Keratinocyte (primary cell): ENCODE results near the gene PIK3CB. TPM values are rescaled to one million over a fixed set of nuclear protein-coding genes. Genes with fewer than 3 reads are reported as not detected.
"Not testable (repeated sequence)": the region's sequence is repeated elsewhere in the genome, so short reads cannot be mapped to it uniquely, and the experiment has no call there.

Source experiments
- DNase-seq: peaks from one replicate; pipeline ENCODE4 v3.0.0-alpha.2; 2011; ENCODE audit warnings: low read depth, missing footprints, low spot score
- FAIRE-seq: peaks from 2 replicates; lab custom pipeline; 2011; peaks lifted over from hg19 to GRCh38; lab: Jason Lieb, UNC
- H2AFZ ChIP-seq: 2 replicates; pipeline ENCODE4 v1.6.0; 2012; ENCODE audit warnings: low read length, control low read depth, inconsistent platforms; ENCODE audit not compliant: control insufficient read depth
- H3K27ac ChIP-seq: 2 replicates; pipeline ENCODE4 v1.5.1; 2011; ENCODE audit warnings: low read length; ENCODE audit not compliant: control insufficient read depth, insufficient read depth
- H3K27me3 ChIP-seq: 3 replicates; pipeline ENCODE4 v1.6.0; 2011; ENCODE audit warnings: low read length; ENCODE audit not compliant: control insufficient read depth, insufficient read depth; ENCODE audit errors: extremely low read depth
- H3K36me3 ChIP-seq, 2 experiments: 2 replicates in 1 of 2; 3 replicates in 1 of 2; pipeline ENCODE4 v1.5.1; 2011; ENCODE audit warnings: low read length in 2 of 2, mild to moderate bottlenecking in 1 of 2; ENCODE audit not compliant: control insufficient read depth in 2 of 2, insufficient read depth in 2 of 2; ENCODE audit errors: extremely low read depth in 1 of 2
- H3K4me1 ChIP-seq: 3 replicates; pipeline ENCODE4 v1.5.1; 2011; ENCODE audit warnings: low read length; ENCODE audit not compliant: control insufficient read depth, insufficient read depth; ENCODE audit errors: extremely low read depth
- H3K4me2 ChIP-seq: 3 replicates; pipeline ENCODE4 v1.6.0; 2011; ENCODE audit warnings: low read depth, low read length; ENCODE audit not compliant: control insufficient read depth, insufficient read depth; ENCODE audit errors: extremely low read depth
- H3K4me3 ChIP-seq, 3 experiments: fragments of 200-600 bp in 1 of 3; sonication (generic) in 1 of 3; 2 replicates in 2 of 3; 3 replicates in 1 of 3; pipeline ENCODE4 v1.5.1; 2011 to 2016; ENCODE audit warnings: low read length in 3 of 3, mild to moderate bottlenecking in 3 of 3, control low read depth in 2 of 3, inconsistent platforms in 1 of 3, low read depth in 1 of 3, mixed read lengths in 1 of 3, mixed run types in 1 of 3, moderate library complexity in 1 of 3; ENCODE audit not compliant: control insufficient read depth in 2 of 3, insufficient read depth in 2 of 3; ENCODE audit errors: extremely low read depth in 1 of 3
- H3K79me2 ChIP-seq: 2 replicates; pipeline ENCODE4 v1.6.0; 2012; ENCODE audit warnings: low read length; ENCODE audit not compliant: control insufficient read depth, insufficient read depth
- H3K9ac ChIP-seq: 3 replicates; pipeline ENCODE4 v1.6.0; 2011; ENCODE audit warnings: low read length; ENCODE audit not compliant: control insufficient read depth, insufficient read depth; ENCODE audit errors: extremely low read depth
- H3K9me1 ChIP-seq: 3 replicates; pipeline ENCODE4 v1.6.0; 2011; ENCODE audit warnings: low read length; ENCODE audit not compliant: control insufficient read depth, insufficient read depth; ENCODE audit errors: extremely low read depth
- H3K9me3 ChIP-seq: 2 replicates; pipeline ENCODE4 v1.5.1; 2012; ENCODE audit warnings: low read depth, low read length; ENCODE audit not compliant: control insufficient read depth
- H4K20me1 ChIP-seq: 3 replicates; pipeline ENCODE4 v1.6.0; 2011; ENCODE audit warnings: low read length; ENCODE audit not compliant: control insufficient read depth, insufficient read depth; ENCODE audit errors: extremely low read depth
- EZH2 ChIP-seq: IDR thresholded peaks from one replicate; pipeline ENCODE4 v1.6.1; 2012; ENCODE audit warnings: inconsistent platforms, mild to moderate bottlenecking, low read length, moderate library complexity
- dilution Hi-C: fragments of 300-500 bp; cut with MboI; formaldehyde crosslinking; loops from one replicate; pipeline ENCODE4 v1.7.0; 2020; ENCODE audit warnings: low sequenced_read_pairs; ENCODE audit not compliant: extremely low pct_ligation_motif_present
- polyA plus RNA-seq, 5 experiments: library from polyadenylated mRNA; depleted of rRNA in 3 of 5; stranded (reverse) in 3 of 5; stranded (forward) in 1 of 5; unstranded in 1 of 5; fragments of >200 nt; gene quantifications; 1 replicate in 1 of 5; 2 replicates in 3 of 5; 3 replicates in 1 of 5; pipeline versions ENCODE4 v1.2.1 to v1.2.3, GENCODE V29; 2011 to 2012; ENCODE audit warnings: missing spikeins in 2 of 5, low read depth in 1 of 5, low replicate concordance in 1 of 5
- TF ChIP-seq, protein P1 (sequence below), 3 experiments: IDR thresholded peaks in 1 of 3; conservative IDR thresholded peaks in 1 of 3; optimal IDR thresholded peaks in 1 of 3; 2 replicates in 2 of 3; 3 replicates in 1 of 3; pipeline versions ENCODE3 to v1.5.1; 2011; ENCODE audit warnings: low read length in 3 of 3, mild to moderate bottlenecking in 3 of 3, moderate library complexity in 2 of 3, control low read depth in 1 of 3, inconsistent platforms in 1 of 3; ENCODE audit not compliant: insufficient read depth in 2 of 3; ENCODE audit errors: extremely low read depth in 1 of 3

PIK3CB gene
- polyA plus RNA-seq, 1 donor (not counting 4 experiments of a cell fraction or from before 2014, with no cell fraction given) = 19.9 TPM

DNA sequence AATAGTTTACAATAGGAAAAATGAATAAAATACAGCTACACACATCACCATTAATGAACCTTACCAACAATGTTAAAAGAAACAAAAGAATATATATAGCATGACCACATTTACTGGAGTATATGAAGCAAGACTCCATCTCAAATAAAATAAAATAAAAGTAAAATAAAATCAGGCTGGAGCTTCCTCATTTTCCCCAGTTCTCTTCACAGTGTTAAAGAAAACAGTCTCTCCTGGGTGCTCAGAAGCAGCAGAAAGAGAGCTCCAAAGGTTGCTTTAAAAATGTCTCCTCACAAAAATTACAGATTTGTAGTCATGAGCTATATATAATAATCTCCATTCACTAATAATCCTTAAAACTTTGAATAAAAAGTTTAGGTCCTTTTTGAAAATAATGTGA lies 48.8 kb downstream of the PIK3CB start:
- Histone ChIP-seq H3K4me1 (peaks cover 13% of the 10 kb centered on the region), H3K9me1 (no peaks in the 10 kb centered on the region), H3K79me2 (no peaks in the 10 kb centered on the region)

DNA sequence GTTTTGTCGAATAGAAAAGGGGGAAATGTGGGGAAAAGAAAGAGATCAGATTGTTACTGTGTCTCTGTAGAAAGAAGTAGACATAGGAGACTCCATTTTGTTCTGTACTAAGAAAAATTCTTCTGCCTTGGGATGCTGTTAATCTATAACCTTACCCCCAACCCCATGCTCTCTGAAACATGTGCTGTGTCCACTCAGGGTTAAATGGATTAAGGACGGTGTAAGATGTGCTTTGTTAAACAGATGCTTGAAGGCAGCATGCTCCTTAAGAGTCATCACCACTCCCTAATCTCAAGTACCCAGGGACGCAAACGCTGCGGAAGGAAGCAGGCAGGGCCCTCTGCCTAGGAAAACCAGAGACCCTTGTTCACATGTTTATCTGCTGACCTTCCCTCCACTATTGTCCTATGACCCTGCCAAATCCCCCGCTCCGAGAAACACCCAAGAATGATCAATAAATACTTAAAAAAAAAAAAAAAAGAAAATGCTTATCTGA lies 49.3 kb downstream of the PIK3CB start:
- dilution Hi-C loops, H3K79me2 ChIP-seq, H3K4me2 ChIP-seq, H3K27ac ChIP-seq, H3K36me3 ChIP-seq, H3K9me3 ChIP-seq, H4K20me1 ChIP-seq, H3K9ac ChIP-seq, H3K27me3 ChIP-seq, H2AFZ ChIP-seq, H3K9me1 ChIP-seq, H3K4me3 ChIP-seq, DNase-seq, FAIRE-seq: not testable (repeated sequence)
- peaks cover 13% of the 10 kb centered on the region for H3K4me1 ChIP-seq

More for the DNA sequence above, 48.8 kb downstream of the PIK3CB start:
- dilution Hi-C loops = no loop called here
- no peak for DNase-seq
- Histone ChIP-seq H4K20me1 (no peaks in the 10 kb centered on the region), H3K4me2 (no peak overlapping the region), H3K4me3 (no peak overlapping the region), H2AFZ (no peak overlapping the region), H3K9me3 (no peaks in the 10 kb centered on the region), H3K36me3 (no peaks in the 10 kb centered on the region), H3K27me3 (no peaks in the 10 kb centered on the region), H3K9ac (no peak overlapping the region), H3K27ac (no peak overlapping the region)
- TF ChIP-seq, protein P1, sequence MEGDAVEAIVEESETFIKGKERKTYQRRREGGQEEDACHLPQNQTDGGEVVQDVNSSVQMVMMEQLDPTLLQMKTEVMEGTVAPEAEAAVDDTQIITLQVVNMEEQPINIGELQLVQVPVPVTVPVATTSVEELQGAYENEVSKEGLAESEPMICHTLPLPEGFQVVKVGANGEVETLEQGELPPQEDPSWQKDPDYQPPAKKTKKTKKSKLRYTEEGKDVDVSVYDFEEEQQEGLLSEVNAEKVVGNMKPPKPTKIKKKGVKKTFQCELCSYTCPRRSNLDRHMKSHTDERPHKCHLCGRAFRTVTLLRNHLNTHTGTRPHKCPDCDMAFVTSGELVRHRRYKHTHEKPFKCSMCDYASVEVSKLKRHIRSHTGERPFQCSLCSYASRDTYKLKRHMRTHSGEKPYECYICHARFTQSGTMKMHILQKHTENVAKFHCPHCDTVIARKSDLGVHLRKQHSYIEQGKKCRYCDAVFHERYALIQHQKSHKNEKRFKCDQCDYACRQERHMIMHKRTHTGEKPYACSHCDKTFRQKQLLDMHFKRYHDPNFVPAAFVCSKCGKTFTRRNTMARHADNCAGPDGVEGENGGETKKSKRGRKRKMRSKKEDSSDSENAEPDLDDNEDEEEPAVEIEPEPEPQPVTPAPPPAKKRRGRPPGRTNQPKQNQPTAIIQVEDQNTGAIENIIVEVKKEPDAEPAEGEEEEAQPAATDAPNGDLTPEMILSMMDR (optimal IDR thresholded peaks at IDR 0.05 in 1 of 3, IDR thresholded peaks at IDR 0.05 in 1 of 3, conservative IDR thresholded peaks at IDR 0.05 in 1 of 3; ENCODE audit: extremely low read depth in 1 of 3, insufficient read depth in 2 of 3, low read length in 3 of 3) = no peak
- TF ChIP-seq EZH2 = no peak
- FAIRE-seq = no peak

DNA sequence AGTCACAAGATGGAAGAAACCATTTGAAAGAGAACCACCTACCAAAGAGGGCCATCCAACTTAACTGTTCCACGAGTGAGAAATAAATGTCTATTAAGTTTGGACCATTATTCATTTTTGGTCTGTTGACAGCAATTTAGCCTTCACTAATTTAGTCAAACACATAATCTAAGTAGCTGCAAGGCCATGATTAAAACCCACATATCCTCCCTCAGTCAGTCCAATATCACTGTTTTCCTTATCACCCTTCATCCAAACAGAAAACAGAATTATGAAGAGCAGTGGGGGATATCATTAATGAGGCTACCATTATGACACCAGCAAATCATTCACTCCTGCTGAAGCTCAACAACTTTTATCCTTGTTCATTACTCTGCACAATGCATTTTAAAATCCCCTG lies 52.0 kb downstream of the PIK3CB start:
- DNase-seq (no peak), FAIRE-seq (no peak)
- H4K20me1 ChIP-seq = no peaks in the 10 kb centered on the region
- no peak overlapping the region for H3K27ac ChIP-seq
- H3K9me1 ChIP-seq = no peaks in the 10 kb centered on the region
- H3K4me3 ChIP-seq = no peak overlapping the region
- H3K4me1 ChIP-seq = peaks cover 13% of the 10 kb centered on the region
- TF ChIP-seq EZH2 = no peak
- TF ChIP-seq, protein P1 (optimal IDR thresholded peaks at IDR 0.05 in 1 of 3, IDR thresholded peaks at IDR 0.05 in 1 of 3, conservative IDR thresholded peaks at IDR 0.05 in 1 of 3; ENCODE audit: extremely low read depth in 1 of 3, insufficient read depth in 2 of 3, low read length in 3 of 3) = no peak
- no peak overlapping the region for H2AFZ ChIP-seq
- no peaks in the 10 kb centered on the region for H3K27me3 ChIP-seq
- no peak overlapping the region for H3K9ac ChIP-seq
- H3K79me2 ChIP-seq = peaks cover 8% of the 10 kb centered on the region
- no peak overlapping the region for H3K4me2 ChIP-seq
- dilution Hi-C loops = no loop called here
- no peaks in the 10 kb centered on the region for H3K9me3 ChIP-seq
- H3K36me3 ChIP-seq = peaks cover 0 to 3% of the 10 kb centered on the region in 2 experiments
